ENCODE data around the gene LRRC59. TPM values are rescaled to one million over a fixed set of nuclear protein-coding genes. Genes with fewer than 3 reads are reported as not detected.

Gene LRRC59
- total and polyA plus RNA-seq, 2 donors (not counting 1 experiment from before 2014, with no cell fraction given): 27.7 to 31.2 TPM

DNA sequence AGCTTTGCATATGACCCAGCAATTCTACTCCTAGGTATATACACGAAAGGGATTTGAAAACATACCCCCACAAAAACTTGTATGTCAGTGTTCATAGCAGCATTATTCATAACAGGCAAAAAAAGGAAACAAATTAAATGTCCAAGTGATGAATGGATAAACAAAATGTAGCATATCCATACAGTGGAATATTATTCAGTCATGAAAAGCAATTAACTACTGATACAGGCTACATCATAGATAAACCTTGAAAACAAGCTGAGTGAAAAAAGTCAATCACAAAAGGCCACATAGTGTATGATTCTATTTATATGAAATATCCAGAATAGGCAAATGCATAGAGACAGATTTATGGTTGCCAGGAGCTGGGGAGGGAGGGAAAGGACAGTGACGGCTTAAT is 23.6 kb downstream of the LRRC59 start:
- peaks cover 0 to 22% of the 10 kb centered on the region in 2 experiments for H3K36me3 ChIP-seq (replicated peaks in 1 of 2; ENCODE audit: control extremely low read depth in 1 of 2, control insufficient read depth in 1 of 2, extremely low read depth in 1 of 2, insufficient read depth in 2 of 2, low read length in 1 of 2)
- WGBS (ENCODE audit: insufficient coverage): no CpG with 5 or more reads among the region's 2 CpGs
- H3K9ac ChIP-seq (ENCODE audit: low read length): no peak overlapping the region

More for the DNA sequence above, 23.6 kb downstream of the LRRC59 start:
- Mint-ChIP-seq H3K27ac (no peak overlapping the region), H3K4me3 (peak overlapping the region; percentile 100), H3K9me3 (ENCODE audit: insufficient read depth) (no peaks in the 10 kb centered on the region), H3K4me1 (peaks cover 23% of the 10 kb centered on the region), H3K27me3 (no peaks in the 10 kb centered on the region)
- TF ChIP-seq CTCF (IDR thresholded peaks at IDR 0.05) (no peak), EZH2 (IDR thresholded peaks at IDR 0.05; ENCODE audit: borderline replicate concordance, insufficient read depth, low read depth, low read length, poor library complexity, severe bottlenecking) (no peak)
- DNase-seq: no peak
- CTCF ChIA-PET: interaction anchor here (1.2 to 4.3 kb wide), 3 partner anchors 12 to 24 kb away, joined by 3 to 27 read pairs (median 16); partner anchors contain the start of gene LRRC59
- no peak for ATAC-seq (ENCODE audit: low read depth)
- Histone ChIP-seq H3K27me3 (replicated peaks in 1 of 4; ENCODE audit: control extremely low read depth in 1 of 4, control insufficient read depth in 3 of 4, insufficient read depth in 4 of 4, low read length in 3 of 4) (no peaks in the 10 kb centered on the region), H4K20me1 (ENCODE audit: control insufficient read depth, insufficient read depth, low read length, poor library complexity, severe bottlenecking) (peaks cover 11% of the 10 kb centered on the region), H3K9me3 (ENCODE audit: control extremely low read depth in 1 of 3, control insufficient read depth in 2 of 3, insufficient read depth in 1 of 3, low read length in 2 of 3) (no peaks in the 10 kb centered on the region), H3K27ac (ENCODE audit: low read length in 2 of 2) (no peak overlapping the region), H3K79me2 (ENCODE audit: control insufficient read depth, insufficient read depth, low read length) (peaks cover 31% of the 10 kb centered on the region), H2AFZ (ENCODE audit: insufficient read depth, low read depth, low read length, poor library complexity, severe bottlenecking) (peak overlapping the region; percentile 91), H3K4me1 (ENCODE audit: control insufficient read depth in 2 of 2, insufficient read depth in 2 of 2, low read length in 2 of 2) (peaks cover 14 to 19% of the 10 kb centered on the region in 2 donors), H3K4me2 (replicated peaks; ENCODE audit: low read depth, low read length, poor library complexity, severe bottlenecking) (peak overlapping the region; percentile 86), H3K4me3 (ENCODE audit: control extremely low read depth in 1 of 5, extremely low read depth in 1 of 5, insufficient read depth in 1 of 5, low read depth in 2 of 5, low read length in 4 of 5) (peak overlapping the region in 1 of 5 experiments; percentile 81)
- intact Hi-C loops (cut with micrococcal nuclease): loop anchor here (1.0 to 10.0 kb wide), 5 partner anchors 24 to 279 kb away; partner anchors contain the start of genes ACSF2, LRRC59, PDK2 and RSAD1
- POLR2A ChIA-PET: interaction anchor here (0.6 to 2.1 kb wide), 2 partner anchors 24 to 683 kb away, joined by 3 to 6 read pairs; partner anchors contain the start of gene LRRC59

All from B cell (primary cell).